HL-60/S4 (cell line): ENCODE data around the gene CXXC5.

ENCODE experiments used
- in situ Hi-C: fragments of 300-500 bp; cut with MboI; formaldehyde crosslinking; loops from 2 replicates; pipeline ENCODE4 v1.14.3; 2022; ENCODE audit warnings: low sequenced_read_pairs

CXXC5 gene

DNA sequence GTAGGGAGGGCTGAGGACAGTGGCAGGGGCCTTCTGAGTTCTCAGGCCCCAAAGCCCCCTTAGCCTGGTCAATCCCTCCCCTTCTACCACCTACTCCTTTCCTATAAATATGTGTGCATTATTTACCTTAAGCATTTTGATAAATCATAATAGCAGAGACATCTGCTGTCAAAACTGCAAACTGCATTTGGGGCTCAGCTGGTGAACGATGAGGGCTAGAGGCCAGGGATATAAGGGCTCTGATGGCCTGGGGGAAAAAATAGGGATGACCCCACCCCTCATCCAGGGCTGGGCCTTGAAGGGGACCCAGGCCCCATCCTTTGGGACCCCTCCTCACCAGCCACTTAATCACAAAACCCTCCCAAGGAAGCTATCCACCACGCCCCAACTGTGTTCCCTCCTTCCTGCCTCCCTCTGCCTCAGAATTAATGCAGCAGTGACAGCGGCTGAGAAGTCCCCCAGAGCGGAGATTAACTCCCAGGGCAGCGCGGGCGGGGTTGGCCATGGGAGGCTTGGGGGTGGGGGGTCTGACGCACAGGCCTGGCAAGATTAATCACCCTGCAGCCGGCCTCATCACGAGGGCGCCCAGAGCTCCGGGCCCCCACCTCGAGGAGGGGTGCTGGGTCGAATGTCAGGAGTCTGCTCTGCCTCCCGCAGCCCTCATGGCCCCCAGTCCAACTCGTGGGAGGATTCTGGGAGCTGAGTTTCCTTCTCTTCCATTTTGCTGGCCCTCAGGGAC, 42.1 kb downstream of the CXXC5 start:
- in situ Hi-C loops: no loop called here

DNA sequence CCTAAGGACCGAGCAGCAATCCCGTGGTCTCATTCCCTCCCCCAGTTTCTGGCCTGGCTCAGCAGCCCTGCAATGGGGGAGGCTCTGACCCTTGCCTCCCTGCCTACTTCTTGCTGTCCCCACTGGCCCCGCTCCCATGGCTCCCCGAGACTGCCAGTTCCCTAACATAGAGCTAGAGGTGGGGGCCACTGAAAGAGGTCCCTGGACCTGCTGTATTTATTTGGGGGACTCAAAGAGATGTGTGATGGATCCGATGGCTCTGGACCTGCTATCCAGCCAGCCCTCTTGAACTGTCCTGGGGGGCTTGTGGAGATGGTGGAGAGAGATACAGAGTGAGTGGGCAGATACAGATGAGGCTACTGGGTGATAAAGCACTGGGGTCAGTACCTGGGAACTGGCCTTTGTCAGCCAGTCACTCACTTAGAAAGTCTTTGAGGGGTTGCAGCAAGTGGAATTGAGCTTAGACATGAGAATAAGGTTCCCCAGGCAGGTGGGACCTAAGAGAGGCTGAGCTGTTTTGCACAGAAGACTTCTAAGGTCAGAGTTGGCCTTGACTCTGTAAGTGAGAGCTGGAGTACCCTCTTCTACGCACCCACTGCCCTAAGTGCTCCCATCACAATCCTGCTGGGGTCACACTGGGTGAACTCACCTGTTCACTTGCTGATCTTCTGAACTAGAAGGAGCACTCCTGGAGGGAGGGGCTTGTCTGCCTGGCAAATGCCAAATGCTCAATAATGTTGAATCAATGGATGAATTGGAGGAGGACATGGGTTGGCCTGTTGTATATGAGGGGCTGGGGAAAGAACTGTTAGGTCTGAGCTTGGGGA, 42.9 kb downstream of the CXXC5 start:
- in situ Hi-C loops: no loop called here

DNA sequence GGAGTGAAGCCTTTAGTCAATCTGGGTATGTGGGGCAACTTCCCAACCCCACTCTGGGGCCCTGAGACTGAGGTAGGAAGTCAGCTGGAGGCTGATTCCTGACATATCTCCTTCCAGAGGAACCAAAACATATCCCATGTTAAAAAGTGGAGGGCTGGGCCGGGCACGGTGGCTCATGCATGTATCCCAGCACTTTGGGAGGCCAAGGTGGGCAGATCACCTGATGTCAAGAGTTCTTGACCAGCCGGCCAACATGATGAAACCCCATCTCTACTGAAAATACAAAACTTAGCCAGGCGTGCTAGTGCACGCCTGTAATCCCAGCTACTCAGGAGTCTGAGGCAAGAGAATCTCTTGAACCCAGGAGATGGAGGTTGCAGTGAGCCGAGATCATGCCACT, 44.0 kb downstream of the CXXC5 start:
- in situ Hi-C loops: no loop called here

DNA sequence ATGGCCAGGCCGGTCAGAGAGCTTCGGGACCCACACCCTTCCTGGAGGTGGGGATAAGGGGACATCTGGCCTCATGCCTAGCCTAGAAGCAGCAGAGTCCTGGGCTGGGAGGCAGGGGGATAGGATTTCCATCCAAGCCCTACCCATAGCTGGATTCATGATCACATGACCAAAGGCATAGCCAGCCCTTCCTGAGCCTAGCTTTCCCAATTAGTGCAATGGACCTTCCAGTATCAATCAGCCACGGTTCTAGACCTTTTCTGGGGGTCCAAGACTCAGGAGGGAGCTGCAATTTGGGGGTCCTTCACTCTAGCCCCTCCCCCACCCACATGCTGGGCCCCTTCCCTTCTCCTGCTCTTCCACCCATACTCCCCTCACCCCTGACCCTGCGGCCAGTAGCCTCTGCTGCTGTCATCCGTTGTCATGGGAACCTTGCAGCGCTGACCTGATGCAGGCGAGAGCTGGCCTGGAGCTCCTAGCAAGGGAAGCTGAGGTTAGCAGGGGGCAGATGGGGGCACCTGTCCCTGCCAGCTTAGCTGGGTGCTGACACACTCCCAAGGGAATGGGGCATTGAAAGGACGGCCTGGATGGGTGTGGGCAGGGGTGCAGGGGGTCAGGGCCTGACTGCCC, 44.6 kb downstream of the CXXC5 start:
- in situ Hi-C loops: no loop called here

DNA sequence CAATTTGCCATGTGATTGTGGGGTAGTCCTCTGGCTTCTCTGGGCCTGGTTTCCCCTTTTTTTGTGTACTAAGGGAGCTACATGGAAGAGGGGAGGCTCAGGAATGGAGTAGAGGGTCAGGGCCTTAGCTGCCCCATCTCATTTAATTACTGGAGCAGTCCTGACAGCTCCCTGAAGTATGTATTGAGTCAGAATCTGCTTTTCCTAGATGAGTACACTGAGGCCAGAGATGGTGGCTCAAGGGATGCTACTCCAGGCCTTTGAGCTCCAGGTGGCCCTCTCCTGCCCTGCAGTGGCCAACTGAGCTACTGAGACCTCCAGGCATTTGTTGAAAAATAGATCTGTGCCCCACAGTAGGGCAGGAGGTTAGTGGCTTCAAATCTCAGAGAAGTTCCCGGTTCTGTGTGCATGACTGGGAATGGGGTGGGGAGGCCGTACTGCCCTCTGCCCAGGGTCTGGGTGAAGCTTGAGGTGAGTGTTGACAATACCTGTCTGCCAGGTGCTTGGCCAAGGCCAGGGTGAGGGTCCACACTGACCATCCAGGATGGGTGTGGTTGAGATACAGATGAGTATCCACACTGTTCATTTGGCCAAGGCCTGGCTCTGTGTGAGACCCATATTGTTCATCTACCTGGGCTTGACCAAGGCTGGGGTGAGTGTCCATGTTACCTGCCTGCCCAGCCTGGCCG, 45.7 kb downstream of the CXXC5 start:
- in situ Hi-C loops: no loop called here

DNA sequence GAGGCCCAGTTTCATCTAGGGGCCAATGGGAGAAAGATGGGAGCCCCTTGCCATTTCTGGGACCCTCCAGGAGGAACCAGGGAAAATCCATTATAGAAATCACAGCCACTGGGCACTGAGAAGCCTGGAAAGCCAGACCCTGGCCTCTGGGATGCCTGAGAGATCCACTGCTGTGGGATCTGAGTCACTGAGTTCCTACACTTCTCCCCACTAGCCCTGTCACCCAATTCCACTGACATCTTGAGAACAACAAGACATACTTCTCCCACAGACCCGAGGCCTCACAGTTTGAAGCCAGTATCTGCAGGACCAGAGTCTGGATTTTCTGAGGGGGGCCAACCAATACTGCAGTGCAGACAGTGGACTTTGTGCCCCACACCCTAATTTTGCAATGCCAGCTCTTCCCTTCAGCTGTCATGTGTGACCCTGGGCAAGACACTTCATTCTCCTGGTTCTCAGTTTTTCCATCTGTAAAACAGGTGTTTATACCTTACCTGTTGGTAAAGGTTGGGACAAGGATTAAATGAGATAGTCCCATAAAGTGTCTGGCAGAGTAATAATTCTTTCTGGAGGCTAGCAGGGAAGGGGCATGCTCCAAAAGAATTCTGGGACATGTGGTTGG, 46.5 kb downstream of the CXXC5 start:
- in situ Hi-C loops: no loop called here

DNA sequence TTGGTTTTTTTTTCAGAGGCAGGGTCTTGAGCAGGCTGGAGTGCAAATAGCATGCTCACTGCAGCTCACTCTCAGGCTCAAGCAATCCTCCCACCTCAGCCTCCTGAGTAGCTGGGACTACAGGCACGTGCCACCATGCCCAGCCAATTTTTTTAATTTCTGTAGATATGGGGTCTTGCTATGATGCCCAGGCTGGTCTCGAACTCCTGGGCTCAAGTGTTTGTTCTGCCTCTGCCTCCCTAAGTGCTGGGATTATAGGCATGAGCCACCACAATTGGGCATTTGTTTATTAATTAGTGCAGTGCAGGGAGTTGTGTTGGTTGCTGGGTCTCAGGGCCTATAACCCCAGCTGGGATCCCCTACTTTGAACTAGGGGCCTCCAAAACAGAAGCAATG, 47.0 kb downstream of the CXXC5 start:
- in situ Hi-C loops: no loop called here

DNA sequence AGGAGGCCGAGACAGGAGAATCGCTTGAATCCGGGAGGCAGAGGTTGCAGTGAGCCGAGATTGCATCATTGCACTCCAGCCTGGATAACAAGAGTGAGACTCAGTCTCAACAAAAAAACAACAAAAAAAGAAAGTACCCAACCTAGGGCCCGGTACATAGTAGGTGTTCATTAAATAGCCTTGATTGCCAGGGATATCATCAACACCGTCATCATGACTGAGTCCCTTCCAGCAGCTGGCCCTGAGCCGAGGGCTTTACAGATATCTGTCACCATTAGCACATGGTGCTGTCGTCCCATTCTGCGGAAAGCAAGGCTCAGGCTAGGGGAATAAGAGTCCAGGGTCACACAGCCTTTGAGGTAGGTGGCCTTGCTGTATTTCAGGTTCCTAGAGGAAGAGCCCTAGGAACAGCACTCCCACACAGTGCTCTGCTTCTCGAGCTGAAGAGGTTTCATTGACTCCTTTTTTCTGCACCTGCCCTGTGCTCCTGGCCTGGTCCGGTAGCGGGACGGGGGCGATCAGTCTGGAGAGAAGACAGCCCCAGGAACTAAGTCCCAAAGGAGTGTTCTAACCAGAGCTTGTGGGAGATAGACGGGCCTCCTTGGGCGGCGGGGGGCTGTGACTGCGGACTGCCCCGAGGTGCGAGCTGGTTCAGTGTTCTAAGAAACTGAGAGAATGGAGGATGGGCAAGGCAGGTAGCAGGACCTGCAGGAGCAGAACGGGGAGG, 48.2 kb downstream of the CXXC5 start:
- in situ Hi-C loops: no loop called here

DNA sequence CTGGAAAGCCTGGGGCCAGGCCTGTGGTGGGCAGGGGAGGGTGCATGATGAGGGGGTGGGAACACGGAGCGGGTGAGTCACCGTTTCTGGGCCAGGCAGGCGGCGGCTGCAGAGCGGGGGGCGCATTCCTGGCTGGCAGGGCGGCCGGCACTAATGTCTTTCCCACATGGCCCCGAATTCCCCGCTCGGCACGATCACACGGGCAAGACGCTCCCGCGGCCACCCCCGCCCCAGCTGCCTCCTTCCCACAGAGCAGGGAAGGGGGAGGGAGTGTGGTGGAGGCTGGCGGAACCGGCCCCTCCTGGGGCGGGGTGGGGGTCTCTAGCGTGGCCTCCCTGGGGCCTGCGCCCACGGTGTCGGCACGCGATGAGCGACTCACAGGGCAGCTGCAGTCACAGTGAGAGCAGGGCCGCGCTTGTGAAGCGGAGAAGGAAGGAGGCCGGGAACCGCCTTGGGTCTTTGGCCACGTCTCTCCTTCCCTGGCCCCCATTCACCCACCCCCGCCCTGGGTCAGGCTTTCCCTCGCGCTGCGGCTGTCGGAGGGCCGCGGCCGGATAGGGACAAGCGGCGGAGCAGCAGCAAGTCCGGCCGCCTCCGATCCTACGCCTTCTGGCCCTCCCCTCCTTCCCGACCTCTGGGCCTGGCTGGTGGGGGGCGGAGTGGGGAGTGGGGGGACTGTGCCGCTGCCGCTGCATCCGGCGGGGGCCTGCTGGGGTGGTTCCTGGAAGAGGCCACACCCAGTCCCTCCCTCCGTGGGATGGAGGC, 48.9 kb downstream of the CXXC5 start:
- in situ Hi-C loops: no loop called here

DNA sequence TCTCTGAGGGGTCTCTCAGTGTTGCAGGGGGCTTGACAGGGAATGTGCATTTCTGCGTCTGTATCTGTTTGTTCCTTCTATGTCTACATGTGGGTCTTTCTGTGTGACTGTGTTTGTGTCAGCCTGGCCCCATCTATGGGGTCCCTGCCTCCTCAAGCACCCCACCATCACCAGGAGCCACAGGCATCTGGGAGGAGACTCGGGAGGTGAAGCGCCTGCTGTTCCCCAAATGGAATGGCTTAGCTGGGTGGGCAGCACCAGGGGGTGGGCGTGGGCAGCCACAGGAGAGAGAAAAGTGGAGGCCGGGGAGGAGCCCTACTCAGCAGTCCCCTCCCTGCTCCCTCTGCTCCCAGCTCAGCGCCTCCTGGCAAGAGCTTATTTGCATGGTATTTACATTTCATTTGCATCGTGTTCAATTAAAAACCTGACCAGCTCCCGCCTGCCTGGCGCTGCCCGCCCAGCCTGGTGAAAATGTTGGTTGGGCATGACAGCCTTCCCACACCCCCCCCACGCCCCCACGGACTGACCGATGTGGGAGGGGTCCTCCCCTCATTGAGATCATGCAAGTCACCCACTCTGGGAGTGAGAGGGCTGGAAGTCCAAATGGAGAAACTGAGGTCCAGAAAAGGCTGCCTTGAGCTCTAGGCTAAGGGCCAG, 50.5 kb downstream of the CXXC5 start:
- in situ Hi-C loops: no loop called here

DNA sequence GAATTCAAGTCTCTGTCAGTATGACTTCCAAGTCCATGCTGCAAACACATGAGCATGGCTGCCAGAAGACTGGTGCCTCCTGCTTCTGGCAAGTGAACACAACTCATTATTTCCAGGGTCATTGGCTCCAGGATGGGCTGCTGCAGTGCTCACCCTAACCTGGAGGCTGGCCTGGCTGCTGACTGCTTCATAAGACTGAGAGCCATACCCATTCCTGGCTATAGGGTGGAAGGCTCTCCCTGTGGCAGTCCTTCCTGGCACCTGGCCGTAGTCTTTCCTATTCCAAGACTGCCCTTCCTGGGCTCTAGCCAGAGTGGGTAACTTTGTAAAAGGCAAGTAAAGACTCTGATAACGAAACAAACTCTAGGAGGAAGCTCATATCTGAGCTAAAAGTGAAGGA, 51.2 kb downstream of the CXXC5 start:
- in situ Hi-C loops: no loop called here

DNA sequence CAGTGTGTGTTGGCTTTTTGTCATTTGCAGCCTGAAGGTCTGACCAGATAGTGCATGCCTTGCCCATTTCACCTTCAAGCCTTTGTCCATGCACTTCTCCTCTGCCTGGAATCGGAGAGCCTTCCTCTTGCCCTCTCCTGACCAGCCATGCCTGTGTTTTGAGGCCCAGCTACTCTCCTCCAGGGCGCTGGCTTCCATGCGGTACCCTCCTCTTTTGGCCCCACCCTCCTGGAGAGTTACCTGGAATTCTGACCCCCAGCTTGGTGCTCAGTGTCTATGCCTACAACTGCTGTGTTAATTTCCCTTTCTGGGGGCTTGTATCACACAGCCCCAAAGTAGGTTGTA, 52.5 kb downstream of the CXXC5 start:
- in situ Hi-C loops: no loop called here

DNA sequence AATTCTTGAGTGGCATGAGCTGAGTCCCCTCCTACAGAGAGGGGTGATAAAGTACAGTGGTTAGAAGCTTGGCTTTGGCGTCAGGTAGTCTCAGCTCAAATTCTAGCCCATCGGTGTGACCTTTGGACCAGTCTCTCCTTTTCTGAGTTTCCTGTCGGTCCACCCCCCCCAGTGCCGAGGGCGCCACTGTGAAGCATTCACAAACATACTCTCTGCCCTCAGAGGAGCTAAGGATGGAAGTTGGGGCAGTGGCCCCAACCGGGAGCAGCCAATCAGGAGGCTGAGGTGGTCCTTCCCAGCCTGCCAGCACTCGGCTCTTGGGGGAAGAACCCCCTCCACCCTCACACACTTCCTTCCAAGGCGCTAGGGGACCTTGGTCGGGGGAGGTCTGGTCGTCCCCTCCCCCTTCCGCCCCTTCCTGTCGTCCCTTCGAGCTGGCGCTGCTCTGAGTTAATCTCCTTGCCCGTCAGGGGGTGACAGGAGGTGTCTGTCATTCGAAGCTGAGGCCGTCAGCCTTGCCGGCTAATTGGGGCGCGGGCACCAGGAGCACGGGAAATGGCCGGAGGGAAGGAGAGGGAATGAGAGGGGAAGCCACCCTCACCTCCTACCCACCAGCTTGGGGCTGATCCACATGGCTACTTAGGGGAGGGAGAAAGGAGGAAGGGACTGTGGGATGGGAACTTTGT, 53.0 kb downstream of the CXXC5 start:
- in situ Hi-C loops: no loop called here

DNA sequence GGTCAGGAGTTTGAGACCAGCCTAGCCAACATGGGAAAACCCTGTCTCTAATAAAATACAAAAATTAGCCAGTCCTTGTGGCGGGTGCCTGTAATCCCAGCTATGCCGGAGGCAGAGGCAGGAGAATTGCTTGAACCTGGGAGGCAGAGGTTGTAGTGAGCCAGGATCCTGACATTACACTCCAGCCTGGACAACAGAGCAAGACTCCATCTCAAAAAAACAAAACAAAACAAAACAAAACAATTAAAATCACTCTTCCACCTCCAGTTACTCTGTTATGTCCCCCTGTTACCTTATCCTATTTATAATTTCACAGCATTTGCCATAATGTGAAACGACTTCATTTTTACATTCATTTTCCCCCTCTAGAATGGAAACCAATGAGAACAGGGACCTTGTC, 54.4 kb downstream of the CXXC5 start:
- in situ Hi-C loops: no loop called here

DNA sequence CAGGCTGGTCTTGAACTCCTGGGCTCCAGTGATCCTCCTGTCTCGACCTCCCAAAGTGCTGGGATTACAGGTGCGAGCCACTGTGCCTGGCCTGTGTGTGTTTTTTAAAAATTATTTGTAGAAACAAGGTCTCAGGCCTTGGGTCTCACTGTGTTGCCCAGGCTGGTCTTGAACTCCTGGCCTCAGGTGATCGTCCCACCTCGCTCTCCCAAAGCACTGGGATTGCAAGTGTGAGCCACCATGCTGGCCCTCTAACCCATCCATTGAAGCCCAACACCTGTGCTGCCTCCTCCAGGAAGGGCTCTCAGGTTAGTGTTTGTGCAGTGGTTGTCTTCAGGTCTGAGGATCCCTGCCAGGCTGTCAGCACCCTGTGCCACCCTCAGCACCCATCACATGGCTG, 56.6 kb downstream of the CXXC5 start:
- in situ Hi-C loops: no loop called here

DNA sequence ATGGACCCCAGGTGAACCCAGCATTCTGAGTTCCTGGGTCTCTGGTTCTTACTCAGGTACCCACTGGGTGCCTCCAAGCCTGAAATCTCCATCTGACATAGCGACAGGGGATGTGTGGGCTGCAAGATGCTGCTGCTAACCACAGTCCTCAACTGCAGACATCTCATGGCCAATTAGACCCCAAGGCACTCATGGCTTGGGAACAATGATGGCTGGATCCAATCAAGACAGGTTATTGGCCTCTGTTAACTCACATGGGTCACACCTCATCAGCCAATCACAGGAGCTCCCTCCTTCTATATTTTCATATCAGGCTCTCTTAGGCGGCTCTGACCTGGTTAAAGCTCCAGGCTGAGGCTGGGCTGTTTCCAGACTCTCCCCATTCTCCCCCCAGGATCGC, 57.0 kb downstream of the CXXC5 start:
- in situ Hi-C loops: no loop called here

DNA sequence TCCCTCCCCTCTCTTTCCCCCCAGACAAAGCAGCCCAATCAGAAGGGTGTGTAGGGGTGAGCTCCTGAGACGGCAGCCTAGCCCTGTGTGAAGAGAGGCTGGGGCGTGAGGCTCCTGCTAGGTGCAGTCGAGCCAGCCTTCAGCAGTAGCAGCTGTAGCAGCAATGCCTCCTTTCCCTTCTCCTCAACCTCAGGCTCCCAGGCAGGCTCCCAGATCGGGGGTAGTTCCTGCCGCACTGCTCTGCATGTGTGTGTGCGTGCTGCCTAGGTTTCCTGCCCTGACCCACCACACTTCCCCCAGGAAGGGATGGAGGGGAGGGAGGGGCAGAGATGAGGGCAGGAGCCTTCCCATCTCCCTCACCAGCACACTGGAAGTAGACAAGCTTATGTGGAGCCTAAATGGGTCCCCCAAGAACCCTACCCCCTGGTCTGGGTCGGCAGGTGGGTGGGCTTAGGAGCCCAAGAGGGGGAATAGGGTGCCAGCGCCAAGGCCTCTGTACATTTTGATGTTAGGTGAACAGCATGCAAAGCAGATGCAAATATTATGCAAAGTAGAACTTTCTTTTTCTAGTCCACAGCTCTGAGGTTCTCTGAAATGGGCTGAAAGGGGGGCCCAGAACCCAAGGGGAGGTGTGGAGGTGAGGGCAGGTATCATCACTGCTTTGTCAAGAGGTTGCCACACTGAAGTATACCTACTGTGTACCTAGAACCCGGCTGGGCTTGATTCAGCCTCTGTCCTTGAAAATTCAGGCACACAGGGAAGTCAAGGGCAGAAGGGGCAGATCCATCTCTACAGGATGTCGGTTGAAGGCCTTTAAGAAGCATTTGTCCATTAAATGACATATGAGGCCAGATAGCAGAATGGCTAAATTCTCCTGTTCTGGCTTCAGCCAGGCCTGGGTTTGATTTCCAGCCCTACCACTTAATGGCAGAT, 57.8 kb downstream of the CXXC5 start:
- in situ Hi-C loops: no loop called here
